ENCODE results near the gene TRABD2A. TPM values are rescaled to one million over a fixed set of nuclear protein-coding genes. Genes with fewer than 3 reads are reported as not detected.

The TRABD2A gene
- total and polyA plus RNA-seq, 2 donors from 2014 or later, result 2.1 to 3.4 TPM

DNA sequence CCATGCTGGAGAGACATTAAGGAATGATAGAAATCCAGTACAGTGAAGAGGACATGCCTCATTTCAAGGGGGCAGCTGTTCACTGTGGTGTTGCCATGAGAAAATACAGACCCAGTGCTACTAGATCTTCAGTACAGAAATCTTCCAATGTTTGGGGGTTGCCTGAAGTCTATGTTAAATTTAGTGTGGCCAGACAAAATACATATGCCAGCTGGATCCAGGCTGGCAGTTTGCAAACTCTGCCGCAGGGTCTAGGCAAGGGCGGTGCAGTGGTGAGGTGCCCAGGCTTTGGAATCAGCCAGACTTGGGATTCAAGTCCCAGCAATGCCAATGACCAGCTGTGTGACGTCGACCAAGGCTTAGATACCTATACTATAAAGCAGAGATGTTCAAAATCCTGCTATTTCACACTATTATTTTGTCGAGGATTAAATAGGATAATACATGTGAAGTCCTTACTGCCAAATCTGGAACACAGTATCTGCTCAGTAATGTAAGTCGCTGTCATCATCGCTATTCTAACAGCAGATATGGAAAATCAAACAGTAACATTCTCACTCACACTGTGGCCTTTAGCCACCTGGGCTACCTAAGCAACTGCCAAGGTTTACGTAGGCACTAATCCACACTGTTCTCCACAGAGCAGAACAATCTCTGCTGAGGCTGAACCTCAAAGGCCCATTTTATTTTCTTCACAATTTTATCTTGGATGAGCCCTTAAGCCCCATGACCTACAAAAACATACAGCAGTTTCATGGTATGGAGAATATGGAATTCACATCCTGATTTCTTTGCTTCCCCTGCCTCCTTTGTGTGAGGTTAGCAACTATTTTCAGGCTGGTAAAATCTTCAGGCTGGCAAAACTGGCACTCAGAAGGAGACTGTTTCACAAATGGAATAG, 18.7 kb upstream of the TRABD2A start:
- H3K27me3 ChIP-seq (ENCODE audit: control insufficient read depth, insufficient read depth, low read length), result no peaks in the 10 kb centered on the region
- no peak for FAIRE-seq
- H3K27ac ChIP-seq (ENCODE audit: low read depth in 2 of 2, low read length in 2 of 2), result no peak overlapping the region
- no peak for TF ChIP-seq CTCF (IDR thresholded peaks at IDR 0.05; ENCODE audit: borderline replicate concordance, extremely low read depth, insufficient read depth)
- no peak overlapping the region for H3K9ac ChIP-seq (ENCODE audit: low read length in 3 of 3)
- intact Hi-C loops (cut with DNase I), result no loop called here
- no peak overlapping the region for H3K4me3 ChIP-seq (ENCODE audit: low read length in 3 of 3)
- no peaks in the 10 kb centered on the region for H3K9me3 ChIP-seq (ENCODE audit: control insufficient read depth in 2 of 3, insufficient read depth in 1 of 3, low read length in 3 of 3)
- peaks cover 0 to 2% (median 0%) of the 10 kb centered on the region in 3 donors for H3K4me1 ChIP-seq (ENCODE audit: control insufficient read depth in 2 of 3, insufficient read depth in 2 of 3, low read depth in 1 of 3, low read length in 3 of 3)
- no peaks in the 10 kb centered on the region for H3K36me3 ChIP-seq (ENCODE audit: control insufficient read depth in 2 of 3, insufficient read depth in 3 of 3, low read length in 3 of 3)
- DNase-seq, result no peak

DNA sequence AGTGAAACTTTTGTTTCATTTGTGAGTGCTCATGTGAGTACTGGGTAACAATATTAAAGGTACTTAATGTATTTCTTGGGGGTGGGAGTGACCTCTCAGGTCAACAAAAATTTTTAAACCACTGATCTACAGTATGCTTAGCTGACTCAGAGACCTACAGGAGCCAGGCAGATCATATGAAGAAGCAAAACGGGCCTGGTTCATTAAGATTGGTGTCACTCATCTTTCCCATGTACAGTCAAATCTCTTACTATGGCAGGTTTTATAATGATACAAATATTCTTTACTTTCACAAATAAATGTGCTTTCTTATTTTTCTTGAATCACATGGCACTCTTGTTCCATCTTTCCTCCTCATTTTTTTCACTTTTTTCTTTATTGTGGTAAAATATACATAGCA, 16.9 kb upstream of the TRABD2A start:
- Histone ChIP-seq H3K4me1 (ENCODE audit: control insufficient read depth in 2 of 3, insufficient read depth in 2 of 3, low read depth in 1 of 3, low read length in 3 of 3) (no peaks in the 10 kb centered on the region), H3K27ac (ENCODE audit: low read depth in 2 of 2, low read length in 2 of 2) (no peak overlapping the region), H3K4me3 (ENCODE audit: low read length in 3 of 3) (no peak overlapping the region), H3K9ac (ENCODE audit: low read length in 3 of 3) (no peak overlapping the region), H3K36me3 (ENCODE audit: control insufficient read depth in 2 of 3, insufficient read depth in 3 of 3, low read length in 3 of 3) (no peaks in the 10 kb centered on the region), H3K27me3 (ENCODE audit: control insufficient read depth, insufficient read depth, low read length) (no peaks in the 10 kb centered on the region), H3K9me3 (ENCODE audit: control insufficient read depth in 2 of 3, insufficient read depth in 1 of 3, low read length in 3 of 3) (no peaks in the 10 kb centered on the region)
- no peak for DNase-seq
- intact Hi-C loops (cut with DNase I), result no loop called here
- no peak for FAIRE-seq
- TF ChIP-seq CTCF (IDR thresholded peaks at IDR 0.05; ENCODE audit: borderline replicate concordance, extremely low read depth, insufficient read depth), result no peak

GRCh38 chr2:84896567-84896966, 15.7 kb upstream of the TRABD2A start:
- H3K9me3 ChIP-seq (ENCODE audit: control insufficient read depth in 2 of 3, insufficient read depth in 1 of 3, low read length in 3 of 3), result no peaks in the 10 kb centered on the region
- intact Hi-C loops (cut with DNase I), result no loop called here
- H3K36me3 ChIP-seq (ENCODE audit: control insufficient read depth in 2 of 3, insufficient read depth in 3 of 3, low read length in 3 of 3), result no peaks in the 10 kb centered on the region
- no peak overlapping the region for H3K4me3 ChIP-seq (ENCODE audit: low read length in 3 of 3)
- no peak for DNase-seq
- no peaks in the 10 kb centered on the region for H3K4me1 ChIP-seq (ENCODE audit: control insufficient read depth in 2 of 3, insufficient read depth in 2 of 3, low read depth in 1 of 3, low read length in 3 of 3)
- H3K27ac ChIP-seq (ENCODE audit: low read depth in 2 of 2, low read length in 2 of 2), result no peak overlapping the region
- no peaks in the 10 kb centered on the region for H3K27me3 ChIP-seq (ENCODE audit: control insufficient read depth, insufficient read depth, low read length)
- FAIRE-seq, result no peak
- no peak overlapping the region for H3K9ac ChIP-seq (ENCODE audit: low read length in 3 of 3)
- no peak for TF ChIP-seq CTCF (IDR thresholded peaks at IDR 0.05; ENCODE audit: borderline replicate concordance, extremely low read depth, insufficient read depth)

All from kidney (tissue), 14 donors.